ENCODE data around the gene TBC1D26.
"Not testable (repeated sequence)": the region's sequence is repeated elsewhere in the genome, so short reads cannot be mapped to it uniquely, and the experiment has no call there.

Gene TBC1D26

DNA sequence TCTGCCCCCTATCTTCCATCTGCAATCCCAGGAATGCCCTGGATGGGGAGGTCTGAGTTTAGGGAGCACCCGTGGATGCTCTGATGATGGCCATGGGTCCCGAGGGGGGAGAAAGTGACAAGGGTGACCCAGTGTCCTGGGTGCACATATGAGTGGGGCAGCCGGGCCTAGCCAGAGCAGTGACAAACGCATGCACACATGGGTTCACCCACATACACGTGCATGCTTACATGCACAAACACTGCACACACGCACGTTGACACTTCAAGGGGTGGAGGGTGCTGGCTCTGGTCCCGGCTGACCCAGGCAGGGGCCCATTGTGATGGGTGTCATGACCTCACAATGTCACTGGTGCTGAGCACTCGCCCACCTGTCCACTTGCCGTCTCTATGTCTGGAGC is at the start of gene TBC1D26:
Gene TBC1D26, plus strand, starts transcription at position 384 of the 400 bp plus-strand sequence. CDS start 3,066 bp downstream, outside the sequence.
- not testable (repeated sequence) for DNase-seq (ENCODE audit: low read depth in 3 of 3)

DNA sequence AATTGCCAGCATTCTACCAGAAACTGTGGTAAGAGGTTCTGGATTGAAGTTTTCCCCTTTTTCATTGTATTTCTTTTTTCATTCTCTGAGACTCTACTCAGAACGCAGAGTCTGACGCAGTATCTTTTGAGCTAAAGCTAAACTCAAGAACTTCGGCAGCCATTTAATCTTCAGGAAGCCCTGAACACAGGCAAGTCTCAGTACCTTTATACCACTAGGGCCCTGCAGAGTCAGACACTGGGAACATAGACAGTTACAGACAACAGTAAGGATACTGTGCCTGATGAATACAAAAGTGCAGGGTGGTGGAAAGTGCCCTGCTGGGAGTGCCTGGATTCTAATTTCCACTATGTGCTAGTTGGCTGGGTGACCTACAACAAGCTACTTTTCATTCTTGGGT is 48.9 kb upstream of the TBC1D26 start:
- not testable (repeated sequence) for DNase-seq (ENCODE audit: low read depth in 3 of 3)

DNA sequence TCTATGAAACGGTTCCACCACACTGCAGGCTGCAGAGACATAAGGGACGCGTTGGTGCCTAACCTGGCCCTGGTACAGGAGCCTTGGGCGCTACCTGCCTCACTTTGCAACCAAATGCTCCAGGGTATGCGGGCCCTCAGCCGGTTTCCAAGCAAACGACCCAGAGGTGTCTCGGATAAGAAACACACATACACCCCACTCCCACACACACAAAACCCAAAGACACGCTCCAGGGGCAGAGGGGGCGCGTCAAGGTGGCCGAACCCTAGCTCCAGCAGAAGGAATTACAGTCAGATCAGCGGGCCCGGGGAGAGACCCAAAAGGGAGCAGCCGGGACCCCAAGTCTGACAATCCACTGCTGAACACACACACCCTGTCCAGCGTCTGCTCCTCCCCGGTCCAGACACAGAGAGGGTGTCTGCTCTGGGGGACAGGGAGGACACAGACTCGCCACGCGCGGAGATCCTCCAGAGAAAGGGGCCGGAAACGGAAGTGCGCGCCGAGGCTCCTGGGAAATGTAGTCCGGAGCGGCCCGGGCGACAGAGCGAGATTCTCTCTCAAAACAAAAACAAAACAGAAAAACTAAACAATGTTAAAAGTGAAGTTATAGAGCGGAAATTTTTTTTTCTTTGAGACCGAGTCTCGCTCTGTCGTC is 48.1 kb upstream of the TBC1D26 start, which contains the start of gene TRIM16:
Gene TRIM16, minus strand, starts transcription at position 488 of the 655 bp plus-strand sequence. CDS start 32,702 bp downstream, outside the sequence.
- DNase-seq (ENCODE audit: low read depth in 3 of 3), result peak; percentile 46 to 63 (median 48)

DNA sequence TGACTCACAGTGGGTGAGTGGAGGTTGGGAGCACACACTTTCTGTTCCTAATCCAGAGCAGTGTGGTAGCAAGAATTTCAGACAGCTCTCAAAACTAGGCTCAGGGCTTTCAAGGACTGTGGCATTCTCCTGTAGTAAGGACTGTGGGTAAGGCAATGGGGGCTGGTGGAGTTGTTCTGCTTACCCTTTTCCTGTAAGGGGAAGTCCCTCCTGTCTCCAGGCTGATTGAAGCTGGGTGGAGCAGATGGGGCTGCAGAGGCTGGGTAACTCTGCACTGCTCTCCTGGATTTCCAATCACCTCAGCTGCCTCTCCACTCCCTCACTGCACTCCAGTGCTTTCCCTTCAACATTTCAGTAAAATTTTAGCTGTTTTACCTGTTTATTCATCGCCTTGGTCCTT is 44.6 kb upstream of the TBC1D26 start:
- DNase-seq (ENCODE audit: low read depth in 3 of 3), result not testable (repeated sequence)

DNA sequence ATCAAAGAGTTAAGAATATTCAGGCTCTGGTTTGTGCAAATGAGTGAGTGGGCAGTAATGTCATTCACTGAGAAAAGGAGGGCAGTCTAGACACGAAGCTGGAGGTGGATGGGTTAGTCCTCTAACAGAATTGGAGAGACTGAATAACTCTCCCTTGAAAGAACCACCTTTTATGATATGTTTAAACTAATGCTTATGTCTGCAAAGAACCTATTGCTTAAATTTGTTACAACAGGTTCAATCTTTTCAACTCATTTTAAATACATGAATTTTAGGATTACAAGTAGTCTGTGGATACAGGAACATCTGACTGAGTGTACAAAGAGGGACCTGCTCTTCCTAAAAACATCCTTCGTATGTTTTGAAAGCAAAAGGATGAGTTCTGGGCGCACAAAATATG is 33.1 kb upstream of the TBC1D26 start:
- DNase-seq (ENCODE audit: low read depth in 3 of 3), result not testable (repeated sequence)

DNA sequence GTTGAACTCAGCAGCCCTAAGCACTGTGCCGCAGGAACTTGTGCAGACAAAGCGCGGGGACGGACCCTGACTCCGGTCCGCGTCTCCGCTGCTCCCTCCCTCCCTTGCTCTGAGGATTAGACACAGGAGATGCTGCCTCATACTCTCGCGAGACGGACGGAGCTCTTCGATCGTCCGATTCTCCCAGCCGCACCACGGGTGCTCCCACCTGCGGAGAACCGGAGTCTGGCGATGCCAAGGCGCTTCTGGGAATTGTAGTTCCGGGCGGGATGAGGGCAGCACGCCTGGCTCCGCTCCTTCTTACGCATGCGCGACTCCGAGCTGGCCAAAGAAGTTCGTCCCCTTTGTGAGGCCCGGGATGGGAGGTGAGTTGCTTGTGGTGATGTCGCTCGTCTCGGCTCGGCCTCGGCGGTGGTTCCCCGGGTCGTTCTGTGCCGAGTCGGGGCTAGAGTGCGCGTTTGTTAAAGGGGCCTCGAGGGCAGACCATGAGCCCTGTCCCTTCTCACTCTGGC is 32.6 kb upstream of the TBC1D26 start, which contains the start of gene ZNF286A:
Gene ZNF286A, plus strand, starts transcription at position 340 of the 512 bp plus-strand sequence. CDS start 578 bp downstream, outside the sequence.
- DNase-seq (ENCODE audit: low read depth in 3 of 3), result peak; percentile 90 to 99 (median 98)

DNA sequence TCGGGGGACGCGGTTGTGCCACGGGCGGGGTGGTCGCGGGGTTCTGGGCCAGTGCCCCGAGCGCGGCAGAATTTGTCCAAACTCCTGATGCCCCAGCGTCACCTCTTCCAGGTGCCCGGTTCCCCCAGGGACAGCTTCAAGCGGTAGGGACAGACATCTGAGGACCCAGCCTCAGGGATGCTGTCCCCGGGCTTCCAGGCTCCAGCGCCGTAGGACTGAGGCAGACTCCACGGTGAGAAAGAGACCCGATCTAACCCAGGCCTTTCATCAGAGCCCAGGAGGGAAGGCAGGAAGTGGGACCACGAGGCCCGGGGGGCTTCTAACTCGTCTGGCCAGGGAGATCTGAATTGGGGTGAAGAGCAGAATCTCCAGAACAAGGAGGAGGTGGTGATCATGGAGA is 32.1 kb upstream of the TBC1D26 start:
- not testable (repeated sequence) for DNase-seq (ENCODE audit: low read depth in 3 of 3)

DNA sequence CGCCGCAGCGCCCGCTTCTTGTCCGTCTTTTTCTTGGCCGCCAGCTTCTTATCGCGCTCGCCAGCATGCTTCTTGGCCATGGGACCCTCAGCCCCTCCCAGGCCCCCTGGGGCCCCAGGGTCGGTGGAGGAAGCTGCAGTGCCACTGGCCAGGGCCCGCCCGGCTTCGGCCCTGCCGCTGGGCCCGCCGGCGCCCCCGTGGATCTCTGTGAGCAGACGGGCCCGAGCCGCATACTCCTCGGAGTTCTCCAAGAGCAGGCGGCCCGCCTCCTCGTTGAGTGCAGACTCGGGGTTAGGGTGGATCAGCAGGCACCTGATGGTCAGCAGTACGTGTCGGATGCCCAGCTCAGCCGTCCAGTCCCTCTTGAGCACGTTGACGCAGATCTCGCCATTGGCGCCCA is 27.8 kb upstream of the TBC1D26 start:
- not testable (repeated sequence) for DNase-seq (ENCODE audit: low read depth in 3 of 3)

DNA sequence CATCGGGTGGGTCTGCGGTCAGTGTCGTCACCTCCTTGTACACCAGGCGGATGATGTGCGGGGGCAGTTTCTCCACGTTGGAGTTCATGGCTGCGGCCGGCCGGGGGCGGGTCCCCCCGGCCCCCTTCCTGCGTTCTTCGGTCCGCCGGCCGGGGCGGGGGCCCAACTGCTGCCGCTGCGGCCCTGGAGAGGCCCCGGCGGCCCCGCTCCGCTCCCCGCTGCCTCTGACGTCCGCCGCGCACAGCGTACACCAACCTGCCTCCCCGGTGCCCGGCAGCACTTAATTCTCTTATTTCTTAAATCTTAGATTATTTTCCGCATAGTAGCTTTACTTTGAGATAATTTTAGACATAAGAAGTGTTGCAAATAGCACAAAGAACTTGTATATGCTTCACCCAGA is 27.3 kb upstream of the TBC1D26 start:
- DNase-seq (ENCODE audit: low read depth in 3 of 3), result not testable (repeated sequence)

DNA sequence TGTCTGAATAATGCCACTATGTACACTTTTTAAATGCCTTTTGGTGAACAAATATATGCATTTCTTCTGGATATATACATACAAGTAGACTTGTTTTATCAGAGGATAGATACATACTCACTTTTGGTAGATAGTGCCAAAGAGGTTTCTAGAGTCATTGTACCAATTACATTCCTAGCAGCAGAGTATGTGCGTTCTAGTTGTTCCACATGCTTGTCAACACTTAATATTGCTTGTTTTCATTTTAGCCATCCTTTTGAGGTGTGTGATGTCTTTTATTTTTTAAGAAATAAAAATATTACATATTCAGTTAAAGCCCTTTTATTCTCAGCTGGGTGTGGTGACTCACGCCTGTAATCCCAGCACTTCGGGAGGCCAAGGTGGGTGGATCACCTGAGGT is 23.2 kb upstream of the TBC1D26 start:
- not testable (repeated sequence) for DNase-seq (ENCODE audit: low read depth in 3 of 3)

DNA sequence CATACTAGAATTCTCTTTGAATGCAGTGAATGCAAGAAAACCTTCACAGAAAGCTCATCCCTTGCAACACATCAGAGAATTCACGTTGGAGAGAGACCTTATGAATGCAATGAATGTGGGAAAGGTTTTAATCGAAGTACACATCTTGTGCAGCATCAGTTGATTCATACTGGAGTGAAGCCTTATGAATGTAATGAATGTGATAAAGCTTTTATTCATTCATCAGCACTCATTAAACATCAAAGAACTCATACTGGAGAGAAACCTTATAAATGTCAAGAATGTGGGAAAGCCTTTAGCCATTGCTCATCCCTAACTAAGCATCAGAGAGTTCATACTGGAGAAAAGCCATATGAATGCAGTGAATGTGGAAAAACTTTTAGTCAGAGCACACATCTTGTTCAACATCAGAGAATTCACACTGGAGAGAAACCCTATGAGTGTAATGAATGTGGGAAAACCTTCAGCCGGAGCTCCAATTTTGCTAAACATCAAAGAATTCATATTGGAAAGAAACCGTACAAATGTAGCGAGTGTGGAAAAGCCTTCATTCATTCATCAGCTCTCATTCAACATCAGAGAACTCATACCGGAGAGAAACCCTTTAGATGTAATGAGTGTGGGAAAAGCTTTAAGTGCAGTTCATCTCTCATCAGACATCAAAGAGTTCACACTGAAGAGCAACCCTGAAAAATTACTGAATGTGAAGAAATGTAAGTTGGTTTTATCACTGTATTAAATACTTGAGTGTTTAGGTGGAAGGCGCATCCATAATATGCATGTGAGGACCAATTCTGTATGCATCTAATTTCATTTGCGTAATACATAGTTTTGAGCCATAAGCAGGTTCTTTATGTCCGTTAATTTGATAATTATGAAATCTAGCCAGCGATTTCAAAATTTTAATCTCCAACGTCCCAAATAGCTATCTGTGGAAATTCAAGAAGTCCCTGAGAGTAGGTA is 15.2 kb upstream of the TBC1D26 start:
- DNase-seq (ENCODE audit: low read depth in 3 of 3), result not testable (repeated sequence)

DNA sequence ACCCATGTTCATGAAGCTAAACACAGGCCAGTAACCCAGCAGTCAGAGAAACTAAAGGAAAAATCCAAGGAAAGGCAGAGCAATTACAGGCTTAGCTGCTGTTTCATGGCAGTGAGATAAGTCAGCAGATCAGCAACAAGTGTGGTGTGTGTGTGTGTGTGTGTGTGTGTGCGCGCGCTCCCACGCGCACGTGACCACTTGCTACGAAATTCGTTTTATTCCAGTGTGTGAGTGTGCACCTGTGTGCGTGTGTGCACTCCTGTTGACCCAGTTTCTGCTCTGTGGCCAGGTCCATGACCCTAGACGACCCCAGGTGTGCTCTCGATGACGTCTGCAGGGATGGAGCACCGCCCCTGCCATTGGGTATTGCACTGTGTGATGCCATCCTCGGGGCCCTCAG is 1.5 kb upstream of the TBC1D26 start:
- DNase-seq (ENCODE audit: low read depth in 3 of 3), result not testable (repeated sequence)

DNA sequence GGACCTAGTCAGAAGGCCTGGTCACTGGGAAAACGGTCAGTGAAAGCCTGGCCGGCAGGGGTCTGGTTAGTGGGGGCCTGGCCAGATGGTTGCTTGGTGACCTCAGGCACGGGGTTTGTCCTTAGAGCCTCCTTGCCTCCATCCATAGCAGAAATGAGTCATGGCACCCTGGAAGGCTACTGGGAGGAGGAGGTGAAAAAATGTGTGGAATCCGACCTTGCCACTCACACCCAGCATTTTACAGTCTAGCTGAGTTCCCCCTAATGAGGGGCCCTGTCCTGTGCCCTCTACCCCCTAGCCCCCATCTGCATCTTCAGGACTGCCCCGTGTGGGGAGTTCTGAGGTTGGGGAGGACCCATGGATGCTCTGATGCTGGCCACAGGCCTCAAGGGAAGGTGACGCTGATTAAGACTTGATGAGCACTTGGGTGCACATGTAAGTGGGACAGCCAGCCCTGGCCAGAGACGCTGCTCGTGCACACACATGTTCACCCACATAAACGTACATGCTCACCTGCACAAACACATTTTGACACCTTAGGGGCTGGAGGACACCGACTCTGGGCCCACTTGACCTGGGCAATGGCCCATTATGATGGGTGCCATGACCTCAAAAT is 1.2 kb downstream of the TBC1D26 start:
- DNase-seq (ENCODE audit: low read depth in 3 of 3), result not testable (repeated sequence)

DNA sequence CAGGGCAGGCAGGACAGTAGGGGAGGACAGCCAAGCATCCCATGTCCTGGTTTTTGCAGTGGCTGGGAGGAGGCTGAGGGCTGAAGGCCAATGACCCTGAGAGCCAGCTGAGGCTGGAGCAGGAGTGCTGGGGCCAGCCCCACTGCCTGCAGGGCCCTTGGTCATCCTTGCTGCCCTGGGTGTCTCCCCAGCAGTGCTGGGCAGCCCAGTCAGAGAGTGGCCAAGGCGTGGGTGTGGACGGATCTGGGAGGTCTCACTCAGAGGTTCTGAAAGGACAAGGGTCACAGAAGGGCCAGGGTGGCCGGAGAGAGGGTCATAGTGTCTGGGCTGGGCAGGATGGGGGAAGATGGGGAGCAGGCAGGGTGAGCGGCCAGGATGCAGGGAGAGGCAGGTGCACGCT is 4.5 kb downstream of the TBC1D26 start:
- DNase-seq (ENCODE audit: low read depth in 3 of 3), result not testable (repeated sequence)

DNA sequence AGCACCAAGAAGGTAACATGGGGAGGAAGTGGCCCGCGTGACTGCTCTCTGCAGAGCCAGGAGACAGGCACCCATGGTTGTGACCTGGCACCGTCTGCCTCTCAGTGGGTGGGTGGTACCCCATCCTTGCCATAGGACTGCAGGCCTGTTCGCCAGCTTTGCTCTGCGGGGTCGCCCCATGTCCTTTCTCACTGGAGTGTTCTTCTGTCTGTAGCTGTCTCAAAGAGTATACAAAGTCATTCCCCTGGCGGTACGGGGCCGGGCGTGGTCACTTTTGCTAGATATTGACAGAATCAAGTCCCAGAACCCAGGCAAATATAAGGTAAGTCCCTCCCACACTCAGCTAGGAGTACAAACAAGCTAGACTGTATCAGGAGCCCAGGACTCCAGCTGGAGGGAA is 6.0 kb downstream of the TBC1D26 start:
- no peak for DNase-seq (ENCODE audit: low read depth in 3 of 3)

DNA sequence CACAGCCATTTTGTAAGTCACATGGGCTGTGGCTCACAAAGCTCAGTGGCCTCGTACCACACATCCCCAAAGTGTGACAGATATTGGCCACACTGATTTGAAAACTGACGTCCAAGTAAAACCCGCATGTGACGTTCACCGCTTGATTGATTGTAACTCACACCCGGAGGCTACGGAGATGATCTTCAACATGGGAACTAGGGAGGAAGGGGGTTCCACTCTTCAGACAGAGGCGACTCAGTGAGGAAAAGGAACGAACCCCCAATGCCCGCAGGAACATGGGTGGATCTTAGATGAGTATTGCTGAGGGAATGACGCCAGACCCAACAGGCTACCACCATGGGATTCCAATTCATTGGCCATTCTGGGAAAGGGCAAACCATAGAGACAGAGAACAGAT is 7.2 kb downstream of the TBC1D26 start:
- not testable (repeated sequence) for DNase-seq (ENCODE audit: low read depth in 3 of 3)

DNA sequence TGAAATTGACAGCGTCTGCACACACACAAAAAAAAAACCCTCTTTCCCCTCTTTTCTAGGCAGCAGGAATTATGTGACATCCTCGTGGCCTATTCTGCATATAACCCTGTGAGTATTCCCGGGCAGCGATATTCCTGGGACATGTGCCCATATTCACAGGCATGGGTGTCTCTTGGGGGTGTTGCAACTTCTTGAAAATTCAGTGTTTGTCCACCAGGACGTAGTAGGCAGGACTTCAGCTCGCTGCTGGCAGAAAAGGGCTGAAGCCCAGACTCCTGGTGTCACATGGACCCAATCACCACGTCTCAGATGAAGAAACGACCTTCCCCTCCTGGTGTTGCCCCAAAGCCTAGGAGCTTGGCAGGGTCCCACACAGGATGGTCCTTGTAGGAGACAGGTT is 8.0 kb downstream of the TBC1D26 start:
- DNase-seq (ENCODE audit: low read depth in 3 of 3), result not testable (repeated sequence)

DNA sequence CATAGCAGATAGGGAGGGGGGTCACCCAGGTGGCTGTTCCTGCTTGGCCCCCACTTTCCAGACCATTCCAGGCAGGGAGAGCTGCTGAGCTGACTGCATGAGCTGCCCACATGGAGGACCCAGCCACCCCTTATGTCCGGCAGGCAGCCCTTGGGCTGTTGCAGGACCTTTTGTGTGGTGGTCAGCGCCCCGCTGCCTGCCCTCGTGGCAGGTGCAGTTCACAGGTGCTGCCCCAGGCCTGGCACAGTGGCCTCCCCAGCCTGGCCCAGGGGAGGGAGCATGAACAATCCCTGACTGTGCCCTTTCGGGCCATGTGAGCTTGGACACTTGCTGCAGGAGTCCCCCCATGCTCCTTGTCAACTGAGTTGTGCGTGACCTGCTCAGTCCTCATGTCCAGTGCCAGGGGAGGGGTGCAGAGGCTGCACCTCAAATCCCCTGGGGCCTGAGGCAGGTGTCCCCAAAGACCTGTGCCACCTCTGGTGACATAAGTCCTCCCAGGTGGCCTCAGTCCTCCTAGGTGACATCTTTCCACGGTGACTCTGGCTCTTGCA is 8.6 kb downstream of the TBC1D26 start:
- DNase-seq (ENCODE audit: low read depth in 3 of 3), result no peak

DNA sequence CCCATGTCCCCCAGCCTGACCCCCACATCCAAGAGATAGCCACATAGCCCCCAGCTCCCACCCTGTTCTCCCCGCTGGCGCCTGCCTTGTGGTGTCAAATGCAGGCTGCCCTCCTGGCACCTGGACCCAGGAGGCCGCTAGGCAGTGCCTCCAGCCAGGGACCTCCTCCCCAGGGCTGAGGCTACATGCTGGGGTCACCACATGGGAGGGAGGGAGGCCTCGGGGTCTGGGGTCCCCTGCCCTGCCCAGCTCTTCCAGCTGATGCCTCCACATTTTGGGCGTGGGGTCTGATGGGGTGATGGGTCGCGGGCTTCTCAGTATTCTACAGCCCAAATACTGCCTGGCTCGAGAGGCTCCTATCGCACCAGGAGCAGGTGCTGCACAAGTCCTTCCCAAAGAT is 9.5 kb downstream of the TBC1D26 start:
- no peak for DNase-seq (ENCODE audit: low read depth in 3 of 3)

DNA sequence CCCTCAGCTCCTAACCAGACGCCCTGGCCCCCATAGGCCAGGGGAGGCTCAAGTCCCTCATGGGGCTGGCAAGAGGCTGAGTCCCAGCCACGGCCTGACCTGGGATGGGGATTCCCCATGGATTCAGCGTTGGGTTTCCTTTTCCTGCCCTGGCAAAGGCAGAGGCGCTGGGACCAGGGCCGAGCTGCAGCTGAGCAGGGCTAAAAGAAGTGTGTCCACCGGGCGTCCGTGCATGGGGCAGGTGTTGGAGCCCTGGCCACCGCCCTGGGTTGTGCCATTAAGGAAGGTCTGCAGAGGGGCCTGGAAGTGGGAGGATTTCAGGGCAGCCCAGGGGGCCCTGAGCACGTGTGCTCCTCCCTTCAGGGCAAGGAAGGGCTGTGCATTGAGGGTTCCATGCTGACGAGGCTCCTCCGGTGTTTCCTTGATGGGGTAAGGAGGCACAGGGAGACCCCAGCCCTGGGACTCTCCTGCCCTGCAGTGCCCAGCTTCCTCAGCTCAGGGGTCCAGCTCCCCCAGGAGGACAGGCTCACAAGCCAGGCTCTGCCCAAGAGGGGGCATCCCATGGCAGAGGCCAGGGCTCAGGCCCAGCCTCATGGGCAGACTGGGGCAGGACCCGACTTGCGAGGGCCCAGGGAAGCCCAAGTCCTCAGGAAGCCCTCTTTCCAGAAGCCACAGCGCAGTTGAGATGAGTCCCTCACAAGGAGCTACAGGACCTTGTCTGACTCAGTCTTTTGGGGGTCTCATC is 10.1 kb downstream of the TBC1D26 start:
- DNase-seq (ENCODE audit: low read depth in 3 of 3), result no peak

DNA sequence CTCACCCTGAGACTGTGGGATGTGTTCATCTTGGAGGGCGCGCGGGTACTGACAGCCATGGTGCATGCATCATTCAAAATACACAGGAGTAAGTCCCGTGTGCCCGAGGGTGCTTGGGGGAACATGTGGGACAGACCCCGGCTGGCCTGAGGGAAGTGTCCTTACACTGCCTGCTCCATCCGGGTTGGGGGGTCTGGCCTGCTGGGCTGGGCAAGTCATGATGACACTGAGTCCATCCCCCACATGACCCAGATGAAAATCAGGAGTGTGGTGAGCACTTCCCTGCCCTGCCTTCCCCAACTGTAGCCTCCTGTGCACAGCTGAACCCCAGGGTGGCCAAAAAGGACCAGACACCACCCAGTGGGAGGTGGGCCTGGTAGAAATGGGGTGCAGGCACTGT is 10.8 kb downstream of the TBC1D26 start:
- no peak for DNase-seq (ENCODE audit: low read depth in 3 of 3)
